IPS-18c (cell line): ENCODE data around the gene AGAP1.
"Not testable (repeated sequence)": the region's sequence is repeated elsewhere in the genome, so short reads cannot be mapped to it uniquely, and the experiment has no call there.

ENCODE experiments used
- H3K4me3 ChIP-seq: 2 replicates; pipeline ENCODE4 v1.7.0; 2013; ENCODE audit warnings: low read depth, mild to moderate bottlenecking, low read length, moderate library complexity; ENCODE audit not compliant: insufficient read depth
- H3K9me3 ChIP-seq: one replicate; pipeline ENCODE4 v1.6.1; 2013; ENCODE audit warnings: mild to moderate bottlenecking, low read length, moderate library complexity; ENCODE audit not compliant: control insufficient read depth, insufficient read depth

The AGAP1 gene

DNA sequence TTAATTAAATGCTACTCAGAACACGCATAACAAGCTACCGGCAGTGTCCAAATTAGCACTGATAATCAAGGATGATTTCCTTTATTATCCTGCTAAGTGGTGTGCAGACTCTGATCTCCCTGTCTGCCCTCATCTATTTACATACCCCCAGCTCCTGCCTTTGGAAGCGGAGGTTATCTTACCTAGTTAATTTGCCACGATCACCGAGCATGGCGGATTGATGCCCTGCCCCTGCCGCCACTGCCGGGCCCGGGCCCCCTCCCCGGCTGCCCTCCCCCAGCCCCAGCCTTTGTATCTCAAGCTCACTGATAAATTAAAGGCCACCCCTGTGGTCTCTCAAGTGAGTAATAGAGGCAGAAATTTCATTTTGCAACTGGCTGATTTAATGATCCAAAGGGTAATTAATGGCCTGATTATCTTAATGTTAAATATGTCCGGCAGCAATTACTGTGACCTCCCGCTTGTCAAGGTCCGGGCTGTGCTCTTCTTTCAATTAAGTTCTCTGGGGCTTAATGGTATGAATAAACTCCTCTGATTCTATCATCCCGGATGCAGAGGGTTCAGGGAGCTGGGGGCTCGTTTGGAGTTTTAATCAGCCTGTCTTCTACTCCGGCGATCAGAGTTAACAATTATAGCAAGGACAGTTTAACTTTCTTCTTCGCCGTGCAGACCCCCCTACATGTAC lies 560.9 kb downstream of the AGAP1 start:
- Histone ChIP-seq H3K4me3 (no peak overlapping the region), H3K9me3 (peaks cover 3% of the 10 kb centered on the region)

DNA sequence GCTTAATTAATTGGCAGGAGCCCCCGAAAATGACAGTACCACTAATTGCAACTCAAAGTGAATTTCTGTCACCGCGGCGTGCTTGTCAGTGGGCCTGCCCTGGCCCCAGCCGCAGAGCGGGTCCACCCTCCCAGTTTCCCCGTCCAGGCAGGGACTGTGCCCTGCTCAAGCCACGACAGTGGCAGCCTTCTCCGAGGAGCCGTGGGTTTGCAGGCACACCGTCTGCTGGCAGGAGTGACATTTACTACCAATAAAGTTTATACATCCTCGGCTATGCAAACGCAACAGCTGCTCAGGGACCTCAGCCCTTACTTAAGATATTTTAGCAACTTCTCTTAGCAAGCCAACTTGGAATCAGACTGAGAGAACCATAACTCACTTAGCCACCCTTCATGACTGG lies 561.6 kb downstream of the AGAP1 start:
- Histone ChIP-seq H3K9me3 (peaks cover 3% of the 10 kb centered on the region), H3K4me3 (no peak overlapping the region)

DNA sequence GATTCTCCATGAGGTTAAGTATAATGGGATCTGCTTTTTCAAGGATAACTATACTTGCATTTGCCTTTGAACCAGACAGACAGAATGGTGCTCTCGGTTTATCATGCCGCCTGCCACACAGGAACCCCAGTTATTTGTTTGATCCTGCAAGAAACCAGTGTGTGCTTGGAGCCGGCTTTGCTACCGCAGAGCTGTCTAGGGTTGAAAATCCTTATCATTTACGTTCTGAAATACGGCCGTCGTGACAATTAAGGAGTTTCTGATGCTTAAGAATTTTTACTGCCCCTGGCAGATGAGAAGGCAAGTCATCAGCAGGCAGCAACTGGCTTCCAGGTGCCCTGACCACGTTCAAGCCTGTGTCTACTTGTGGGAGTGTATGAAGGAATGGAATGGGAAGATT lies 562.3 kb downstream of the AGAP1 start:
- Histone ChIP-seq H3K4me3 (no peak overlapping the region), H3K9me3 (peaks cover 3% of the 10 kb centered on the region)

DNA sequence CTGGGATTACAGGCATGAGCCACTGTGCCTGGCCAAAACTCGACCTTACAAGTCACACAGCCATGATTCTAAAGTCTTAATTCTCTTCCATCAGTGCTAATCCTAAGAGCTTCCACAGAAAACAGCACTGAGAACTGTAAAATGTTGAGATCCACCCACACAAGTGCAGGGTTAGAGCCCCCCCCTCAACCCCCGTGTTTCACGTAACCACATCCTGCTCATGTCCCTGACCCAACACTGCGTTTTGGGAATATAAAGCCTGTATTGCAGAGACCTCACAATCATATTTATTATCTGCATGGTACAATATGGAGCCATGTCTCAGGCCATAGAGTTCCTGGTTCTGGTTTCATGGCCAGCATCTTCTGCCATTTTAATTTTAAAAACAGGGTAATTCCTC lies 563.5 kb downstream of the AGAP1 start:
- Histone ChIP-seq H3K4me3 (no peak overlapping the region), H3K9me3 (peaks cover 3% of the 10 kb centered on the region)

DNA sequence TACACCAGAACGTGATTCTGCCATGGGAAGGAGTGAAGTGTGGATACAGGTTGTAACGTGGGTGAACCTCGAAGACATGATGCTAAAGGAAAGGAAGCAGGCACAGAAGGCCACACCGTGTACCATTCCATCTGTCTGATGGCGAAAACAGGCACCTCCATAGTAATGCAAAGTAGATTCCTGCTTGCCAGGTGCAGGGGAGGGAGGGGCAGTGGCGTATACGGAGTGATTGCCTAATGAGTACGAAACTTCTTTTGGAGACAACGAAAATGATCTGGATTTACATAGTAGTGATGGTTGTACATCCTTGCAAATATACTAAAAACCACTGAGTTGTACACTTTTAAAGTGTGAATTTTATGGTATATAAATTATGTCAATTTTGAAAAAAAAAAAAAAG lies 567.7 kb downstream of the AGAP1 start:
- H3K4me3 ChIP-seq = no peak overlapping the region
- H3K9me3 ChIP-seq = peaks cover 3% of the 10 kb centered on the region

DNA sequence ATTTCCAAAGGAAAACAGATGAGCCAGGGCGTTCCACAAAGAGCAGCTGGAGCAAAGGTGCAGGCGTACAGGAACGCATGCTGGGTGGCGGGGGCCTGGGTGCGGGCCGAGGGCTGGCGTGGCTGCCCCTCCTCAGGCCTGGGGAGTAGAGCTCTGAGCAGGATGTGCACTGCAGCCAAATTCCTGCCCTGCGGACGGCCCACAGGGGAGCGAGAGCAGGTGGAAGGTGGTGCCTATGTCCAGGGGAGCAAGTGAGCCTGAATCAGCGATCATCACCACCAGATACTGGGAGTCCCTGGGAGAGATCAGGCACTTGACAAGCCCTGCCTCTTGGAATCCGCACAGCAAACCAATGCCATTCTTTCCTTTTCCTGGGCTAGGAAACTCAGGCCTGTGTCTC lies 568.1 kb downstream of the AGAP1 start:
- Histone ChIP-seq H3K4me3 (no peak overlapping the region), H3K9me3 (peaks cover 3% of the 10 kb centered on the region)

DNA sequence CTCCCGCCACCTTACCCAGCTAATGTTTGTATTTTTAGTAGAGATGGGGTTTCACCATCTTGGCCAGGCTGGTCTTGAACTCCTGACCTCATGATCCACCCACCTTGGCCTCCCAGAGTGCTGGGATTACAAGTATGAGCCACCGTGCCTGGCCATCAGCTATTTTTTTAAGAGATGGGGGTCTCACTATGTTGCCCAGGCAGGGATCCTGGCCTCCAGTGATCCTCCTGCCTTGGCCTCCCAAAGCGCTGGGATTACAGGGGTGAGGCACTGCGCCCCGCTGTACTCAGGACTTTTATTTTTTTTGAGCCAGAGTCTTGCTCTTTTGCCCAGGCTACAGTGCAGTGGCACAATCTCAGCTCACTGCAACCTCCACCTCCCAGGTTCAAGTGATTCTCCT lies 569.0 kb downstream of the AGAP1 start:
- H3K4me3 ChIP-seq, H3K9me3 ChIP-seq: not testable (repeated sequence)

GRCh38 chr2:236063994-236064393 lies 570.2 kb downstream of the AGAP1 start:
- no peaks in the 10 kb centered on the region for H3K9me3 ChIP-seq
- H3K4me3 ChIP-seq = no peak overlapping the region

- Histone ChIP-seq H3K9me3 (no peaks in the 10 kb centered on the region), H3K4me3 (no peak overlapping the region)
These were observed 571.7 kb downstream of the AGAP1 start for GRCh38 chr2:236065314-236066160.

DNA sequence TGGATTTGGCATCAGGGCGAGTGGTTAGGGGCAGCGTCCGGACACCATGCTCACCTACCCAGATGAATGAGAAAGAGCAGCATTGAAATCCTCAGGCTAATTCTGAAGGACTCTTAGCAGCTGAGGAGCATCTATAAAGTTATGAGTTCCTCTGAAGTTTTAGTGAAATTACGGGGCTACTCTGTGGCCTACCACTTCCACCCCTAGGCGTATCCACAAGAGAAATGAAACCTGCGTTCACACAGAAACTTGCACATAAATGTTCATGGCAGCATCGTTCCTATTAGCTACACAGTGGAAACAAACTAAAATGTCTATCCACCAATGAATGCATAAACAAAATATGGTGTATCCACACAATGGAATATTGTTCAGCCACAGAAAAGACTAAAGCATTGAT lies 576.4 kb downstream of the AGAP1 start:
- Histone ChIP-seq H3K4me3 (no peak overlapping the region), H3K9me3 (no peaks in the 10 kb centered on the region)

GRCh38 chr2:236073246-236073645 lies 579.4 kb downstream of the AGAP1 start:
- H3K4me3 ChIP-seq = no peak overlapping the region

GRCh38 chr2:236073867-236074655 lies 580.2 kb downstream of the AGAP1 start:
- H3K4me3 ChIP-seq = no peak overlapping the region
- no peaks in the 10 kb centered on the region for H3K9me3 ChIP-seq

More at GRCh38 chr2:236073246-236073645, 579.4 kb downstream of the AGAP1 start:
- no peaks in the 10 kb centered on the region for H3K9me3 ChIP-seq

DNA sequence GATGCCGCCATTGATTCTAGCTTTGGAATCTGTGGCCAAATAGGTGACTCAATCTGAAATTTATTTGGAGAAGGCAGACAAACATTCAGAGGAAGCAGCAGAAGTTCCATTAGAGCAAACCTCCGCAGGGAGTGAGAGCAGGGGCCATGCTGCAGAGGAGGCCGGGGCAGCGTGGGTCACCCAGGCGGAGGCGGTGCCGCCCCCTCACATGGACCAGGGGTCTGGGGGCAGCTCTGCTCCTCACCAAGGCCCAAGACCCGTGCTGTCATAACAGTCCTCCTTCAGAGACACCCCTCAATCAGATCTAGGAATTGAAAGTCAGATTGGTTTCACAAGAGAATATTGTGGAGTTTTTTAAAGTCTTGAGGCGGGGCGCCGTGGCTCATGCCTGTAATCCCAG lies 582.0 kb downstream of the AGAP1 start:
- no peaks in the 10 kb centered on the region for H3K9me3 ChIP-seq
- H3K4me3 ChIP-seq = no peak overlapping the region

- no peaks in the 10 kb centered on the region for H3K9me3 ChIP-seq
- no peak overlapping the region for H3K4me3 ChIP-seq
These were observed 584.7 kb downstream of the AGAP1 start for GRCh38 chr2:236078297-236079255.

- no peak overlapping the region for H3K4me3 ChIP-seq
- no peaks in the 10 kb centered on the region for H3K9me3 ChIP-seq
These were observed 586.6 kb downstream of the AGAP1 start for GRCh38 chr2:236080412-236080811.

DNA sequence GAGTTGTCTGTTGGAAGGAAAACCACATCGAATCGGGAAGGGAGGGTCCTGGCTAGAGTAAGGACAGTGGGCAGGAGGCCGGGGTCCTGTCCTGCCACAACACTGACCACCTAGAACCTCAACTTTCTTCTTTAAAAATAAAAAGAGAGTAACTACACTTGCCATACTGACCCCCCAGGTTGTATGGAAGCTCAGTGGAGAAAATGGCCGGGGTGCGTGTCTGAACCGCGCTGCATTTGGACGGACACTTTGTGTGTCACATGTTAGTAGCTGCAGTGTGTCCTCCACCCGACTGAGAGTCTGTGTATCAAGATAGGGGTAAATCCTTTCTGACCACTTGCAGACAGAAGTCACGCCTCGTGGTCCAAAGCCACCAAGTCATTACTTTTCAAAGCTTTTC lies 587.3 kb downstream of the AGAP1 start:
- Histone ChIP-seq H3K9me3 (no peaks in the 10 kb centered on the region), H3K4me3 (no peak overlapping the region)

DNA sequence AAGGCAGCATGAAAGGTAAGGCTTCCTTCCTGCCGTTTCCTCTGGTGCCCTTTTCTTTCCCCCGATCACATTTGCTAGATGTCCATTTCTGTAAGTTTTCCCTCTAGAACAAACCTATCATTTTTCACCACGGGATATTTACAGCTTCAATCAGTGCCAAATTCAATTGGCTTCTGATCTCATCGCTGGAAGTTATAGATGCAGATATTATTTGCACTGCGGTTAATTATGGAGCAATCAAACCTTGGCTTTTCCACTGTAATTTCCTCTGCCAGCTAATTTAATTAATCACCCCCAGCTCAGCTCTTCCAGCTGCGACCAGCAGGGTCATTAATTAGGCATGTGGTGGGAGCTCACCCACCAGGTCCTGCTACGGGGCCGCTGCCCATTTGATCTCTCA lies 588.2 kb downstream of the AGAP1 start:
- H3K9me3 ChIP-seq = no peaks in the 10 kb centered on the region
- no peak overlapping the region for H3K4me3 ChIP-seq
